PC-9 (cell line): ENCODE data around the gene CHSY3. TPM values are rescaled to one million over a fixed set of nuclear protein-coding genes. Genes with fewer than 3 reads are reported as not detected.

Source experiments
- BruUV-seq: library from RNA; stranded (reverse); fragments of 400-500 nt; replicated peaks from 2 replicates; lab custom pipeline; 2021; lab: Mats Ljungman, UMichigan
- CTCF ChIA-PET: fragments of 300-600 bp; sonication (Branson Sonifier 250); formaldehyde crosslinking; loops from one replicate; lab custom pipeline; 2022; ENCODE audit warnings: antibody characterized with exemption; lab: Charles Lee
- POLR2A ChIA-PET: fragments of 300-600 bp; sonication (Branson Sonifier 250); formaldehyde crosslinking; loops from one replicate; lab custom pipeline; 2022; ENCODE audit warnings: antibody characterized with exemption; ENCODE audit not compliant: unreplicated experiment; lab: Charles Lee
- DNase-seq, 2 experiments: peaks; one replicate each; pipeline versions ENCODE4 v3.0.0 to v3.0.0-alpha.2; 2015 to 2022; ENCODE audit warnings: mixed read lengths in 1 of 2
- H2AFZ ChIP-seq: fragments of 200-600 bp; sonication (generic); 2 replicates; pipeline ENCODE4 v1.8.1; 2017; ENCODE audit warnings: antibody characterized with exemption
- H3F3A ChIP-seq: fragments of 200-600 bp; sonication (generic); 2 replicates; pipeline ENCODE4 v1.8.1; 2017; ENCODE audit warnings: antibody characterized with exemption, mild to moderate bottlenecking, low read depth; ENCODE audit not compliant: insufficient read depth
- H3K27ac ChIP-seq: fragments of 200-600 bp; sonication (generic); 2 replicates; pipeline ENCODE4 v1.6.1; 2016; ENCODE audit warnings: mixed run types
- H3K27me3 ChIP-seq: fragments of 200-600 bp; sonication (generic); 2 replicates; pipeline ENCODE4 v1.6.1; 2016; ENCODE audit warnings: low read depth, mixed run types; ENCODE audit not compliant: insufficient read depth
- H3K36me3 ChIP-seq: fragments of 200-600 bp; sonication (generic); 2 replicates; pipeline ENCODE4 v1.6.1; 2016; ENCODE audit warnings: low read depth, mixed run types
- H3K4me1 ChIP-seq: fragments of 200-600 bp; sonication (generic); replicated peaks from 2 replicates; pipeline ENCODE4 v1.6.1; 2016; ENCODE audit warnings: mixed run types; ENCODE audit not compliant: insufficient read depth
- H3K4me2 ChIP-seq: fragments of 200-600 bp; sonication (generic); 2 replicates; pipeline ENCODE4 v1.6.1; 2017; ENCODE audit warnings: mixed run types
- H3K4me3 ChIP-seq: fragments of 200-600 bp; sonication (generic); 2 replicates; pipeline ENCODE4 v1.6.1; 2016; ENCODE audit warnings: mixed run types
- H3K79me2 ChIP-seq: fragments of 200-600 bp; sonication (generic); 2 replicates; pipeline ENCODE4 v1.6.1; 2017; ENCODE audit warnings: low read depth, mixed run types
- H3K9me2 ChIP-seq: fragments of 200-600 bp; sonication (generic); 2 replicates; pipeline ENCODE4 v1.8.1; 2017; ENCODE audit warnings: mild to moderate bottlenecking; ENCODE audit not compliant: insufficient read depth
- H3K9me3 ChIP-seq: fragments of 200-600 bp; sonication (generic); 2 replicates; pipeline ENCODE4 v1.8.1; 2016; ENCODE audit warnings: low read depth; ENCODE audit not compliant: insufficient read depth
- H4K20me1 ChIP-seq: fragments of 200-600 bp; sonication (generic); 2 replicates; pipeline ENCODE4 v1.8.1; 2017; ENCODE audit not compliant: insufficient read depth
- EZH2 ChIP-seq: fragments of 200-600 bp; sonication (generic); IDR thresholded peaks from 2 replicates; pipeline ENCODE4 v1.8.0; 2017; ENCODE audit warnings: antibody characterized with exemption, low read depth
- intact Hi-C: fragments of 100-400 bp; cut with micrococcal nuclease; formaldehyde crosslinking; loops from one replicate; pipeline ENCODE4 v1.10.0; 2022; ENCODE audit not compliant: unreplicated experiment
- total RNA-seq: library from RNA; stranded (reverse); gene quantifications from 2 replicates; pipeline ENCODE4 v1.2.3, GENCODE V29; 2021
- TF ChIP-seq, protein P1 (sequence below): fragments of 200-600 bp; sonication (generic); conservative IDR thresholded peaks from 2 replicates; pipeline ENCODE4 v1.6.1; 2017; ENCODE audit warnings: mixed run types, antibody characterized with exemption, mild to moderate bottlenecking, moderate library complexity

CHSY3 gene
- total RNA-seq, 1 experiment from 2014 or later, result 0.17 TPM

- BruUV-seq, result no TSS peak
- Histone ChIP-seq H3K4me3 (no peak overlapping the region), H3K4me1 (no peaks in the 10 kb centered on the region), H3K79me2 (no peaks in the 10 kb centered on the region), H3K9me3 (no peaks in the 10 kb centered on the region), H3K9me2 (no peaks in the 10 kb centered on the region), H3K36me3 (no peaks in the 10 kb centered on the region), H3K27ac (no peak overlapping the region), H4K20me1 (no peaks in the 10 kb centered on the region), H2AFZ (no peak overlapping the region), H3K4me2 (no peak overlapping the region), H3F3A (no peaks in the 10 kb centered on the region), H3K27me3 (no peaks in the 10 kb centered on the region)
- TF ChIP-seq, protein P1, sequence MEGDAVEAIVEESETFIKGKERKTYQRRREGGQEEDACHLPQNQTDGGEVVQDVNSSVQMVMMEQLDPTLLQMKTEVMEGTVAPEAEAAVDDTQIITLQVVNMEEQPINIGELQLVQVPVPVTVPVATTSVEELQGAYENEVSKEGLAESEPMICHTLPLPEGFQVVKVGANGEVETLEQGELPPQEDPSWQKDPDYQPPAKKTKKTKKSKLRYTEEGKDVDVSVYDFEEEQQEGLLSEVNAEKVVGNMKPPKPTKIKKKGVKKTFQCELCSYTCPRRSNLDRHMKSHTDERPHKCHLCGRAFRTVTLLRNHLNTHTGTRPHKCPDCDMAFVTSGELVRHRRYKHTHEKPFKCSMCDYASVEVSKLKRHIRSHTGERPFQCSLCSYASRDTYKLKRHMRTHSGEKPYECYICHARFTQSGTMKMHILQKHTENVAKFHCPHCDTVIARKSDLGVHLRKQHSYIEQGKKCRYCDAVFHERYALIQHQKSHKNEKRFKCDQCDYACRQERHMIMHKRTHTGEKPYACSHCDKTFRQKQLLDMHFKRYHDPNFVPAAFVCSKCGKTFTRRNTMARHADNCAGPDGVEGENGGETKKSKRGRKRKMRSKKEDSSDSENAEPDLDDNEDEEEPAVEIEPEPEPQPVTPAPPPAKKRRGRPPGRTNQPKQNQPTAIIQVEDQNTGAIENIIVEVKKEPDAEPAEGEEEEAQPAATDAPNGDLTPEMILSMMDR, result no peak
- no peak for TF ChIP-seq EZH2
- ChIA-PET POLR2A (no interaction called here), CTCF (no interaction called here)
- DNase-seq, result no peak
- intact Hi-C loops, result no loop called here
Measured at GRCh38 chr5:129921204-129921603, 16.9 kb downstream of the CHSY3 start.

DNA sequence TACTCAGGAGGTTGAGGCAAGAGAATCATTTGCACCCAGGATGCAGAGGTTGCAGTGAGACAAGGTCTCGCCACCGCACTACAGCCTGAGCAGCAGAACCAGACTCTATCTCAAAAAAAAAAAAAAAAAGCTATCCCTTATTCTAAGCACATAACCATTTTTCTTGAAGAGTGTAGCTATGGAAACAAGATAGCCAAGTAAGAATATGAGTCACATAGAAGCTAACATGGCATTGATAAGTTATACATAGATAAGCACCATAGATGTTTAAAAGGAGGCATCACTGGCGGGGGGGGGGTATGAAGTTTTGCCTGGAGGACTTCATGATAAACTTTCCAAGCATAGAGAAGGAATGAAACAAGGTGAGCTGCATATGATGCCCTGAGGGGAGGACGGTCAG is 26.0 kb downstream of the CHSY3 start:
- ChIA-PET POLR2A (no interaction called here), CTCF (no interaction called here)
- TF ChIP-seq EZH2, result no peak
- TF ChIP-seq, protein P1, result no peak
- no peaks in the 10 kb centered on the region for H3K9me2 ChIP-seq
- H2AFZ ChIP-seq, result no peak overlapping the region
- no peak overlapping the region for H3K4me3 ChIP-seq
- no peaks in the 10 kb centered on the region for H3K27me3 ChIP-seq
- no peaks in the 10 kb centered on the region for H3K79me2 ChIP-seq
- H4K20me1 ChIP-seq, result no peaks in the 10 kb centered on the region
- intact Hi-C loops, result no loop called here
- no peaks in the 10 kb centered on the region for H3K9me3 ChIP-seq
- no peak for DNase-seq
- H3K4me1 ChIP-seq, result no peaks in the 10 kb centered on the region
- H3K36me3 ChIP-seq, result no peaks in the 10 kb centered on the region
- BruUV-seq, result no TSS peak
- no peaks in the 10 kb centered on the region for H3F3A ChIP-seq
- H3K27ac ChIP-seq, result no peak overlapping the region
- no peak overlapping the region for H3K4me2 ChIP-seq

DNA sequence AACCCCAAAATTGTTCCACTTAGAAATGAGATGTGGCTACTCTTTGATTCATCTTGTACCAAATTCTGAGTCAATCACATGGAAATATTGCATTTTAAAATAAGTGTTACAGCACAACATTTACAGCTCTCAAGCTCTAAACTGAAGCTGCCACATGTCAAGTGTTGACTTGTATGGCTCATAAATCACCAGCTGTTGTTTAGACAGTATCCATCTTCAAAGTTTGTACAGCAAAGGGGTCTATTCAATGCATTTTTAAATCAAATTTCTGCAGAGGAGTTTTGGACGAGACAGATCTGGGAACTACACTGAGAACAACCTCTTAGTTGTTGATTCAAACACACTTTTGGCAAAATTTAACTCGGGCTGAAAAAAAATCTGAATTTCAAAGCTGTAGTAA is 31.4 kb downstream of the CHSY3 start:
- no peaks in the 10 kb centered on the region for H3K4me1 ChIP-seq
- POLR2A ChIA-PET, result no interaction called here
- no peak overlapping the region for H3K27ac ChIP-seq
- CTCF ChIA-PET, result no interaction called here
- no peaks in the 10 kb centered on the region for H3K9me2 ChIP-seq
- TF ChIP-seq, protein P1, result no peak
- no peak for TF ChIP-seq EZH2
- H4K20me1 ChIP-seq, result no peaks in the 10 kb centered on the region
- H3K36me3 ChIP-seq, result no peaks in the 10 kb centered on the region
- intact Hi-C loops, result no loop called here
- H3F3A ChIP-seq, result no peaks in the 10 kb centered on the region
- no peak overlapping the region for H3K4me2 ChIP-seq
- H3K79me2 ChIP-seq, result no peaks in the 10 kb centered on the region
- H3K4me3 ChIP-seq, result no peak overlapping the region
- no TSS peak for BruUV-seq
- no peaks in the 10 kb centered on the region for H3K9me3 ChIP-seq
- DNase-seq, result no peak
- H3K27me3 ChIP-seq, result no peaks in the 10 kb centered on the region
- H2AFZ ChIP-seq, result peak overlapping the region; percentile 33; the same call in 1 of the 2 replicates
